Activated naive CD8-positive, alpha-beta T cell treated with anti-CD3 and anti-CD28 coated beads, Interleukin-2, amount 50 U/mL, for 16 hours (primary cell): ENCODE results near the gene SIRT1.
"Not testable (repeated sequence)": the region's sequence is repeated elsewhere in the genome, so short reads cannot be mapped to it uniquely, and the experiment has no call there.

Experiments used
- DNase-seq: peaks from one replicate; pipeline ENCODE4 v3.0.0-alpha.2; 2020; ENCODE audit warnings: low read depth, low spot score

Gene SIRT1

DNA sequence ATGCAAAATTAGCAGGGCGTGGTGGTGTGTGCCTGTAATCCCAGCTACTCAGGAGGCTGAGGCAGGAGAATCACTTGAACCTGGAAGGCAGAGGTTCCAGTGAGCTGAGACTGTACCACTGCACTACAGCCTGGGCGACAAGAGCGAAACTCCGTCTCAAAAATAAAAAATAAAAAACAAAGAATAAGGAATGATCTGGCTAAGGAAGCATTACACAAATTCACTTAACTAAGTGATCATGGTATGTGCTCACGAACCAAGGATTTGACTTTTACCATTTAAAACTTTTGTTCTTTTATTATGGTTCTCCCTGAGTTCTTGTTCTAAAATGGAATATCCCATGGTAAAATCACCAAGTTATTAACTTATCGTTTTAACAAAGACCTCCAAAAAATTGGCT is 71.2 kb downstream of the SIRT1 start:
- DNase-seq, result no peak

DNA sequence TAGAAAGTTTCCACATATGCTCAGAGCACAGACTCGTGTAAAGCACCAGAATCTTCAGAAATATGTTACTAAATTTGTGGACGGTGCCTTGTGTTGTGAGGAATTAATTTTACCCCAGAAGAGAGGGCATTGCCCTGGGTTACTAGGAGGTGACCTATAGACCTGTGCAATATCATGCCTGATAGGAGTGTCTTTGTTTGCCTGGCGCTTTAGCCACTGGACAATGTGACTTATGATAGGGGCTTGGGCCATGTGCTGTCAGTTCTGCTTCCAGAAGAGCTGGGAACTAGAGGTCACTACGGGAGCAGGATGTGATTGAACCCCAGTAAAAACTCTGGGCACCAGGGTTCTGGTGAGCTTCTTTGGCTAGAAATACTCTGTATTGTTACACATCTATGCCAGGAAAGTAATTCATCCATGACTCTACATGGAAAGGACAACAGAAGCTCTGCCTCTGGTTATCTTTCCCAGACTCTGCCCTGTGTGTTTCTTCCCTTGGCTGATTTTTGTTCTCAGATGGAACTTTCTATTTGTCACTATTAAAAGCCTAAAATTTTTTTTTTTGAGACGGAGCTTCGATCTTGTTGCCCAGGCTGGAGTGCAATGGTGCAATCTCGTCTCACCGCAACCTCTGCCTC is 75.5 kb downstream of the SIRT1 start:
- no peak for DNase-seq

DNA sequence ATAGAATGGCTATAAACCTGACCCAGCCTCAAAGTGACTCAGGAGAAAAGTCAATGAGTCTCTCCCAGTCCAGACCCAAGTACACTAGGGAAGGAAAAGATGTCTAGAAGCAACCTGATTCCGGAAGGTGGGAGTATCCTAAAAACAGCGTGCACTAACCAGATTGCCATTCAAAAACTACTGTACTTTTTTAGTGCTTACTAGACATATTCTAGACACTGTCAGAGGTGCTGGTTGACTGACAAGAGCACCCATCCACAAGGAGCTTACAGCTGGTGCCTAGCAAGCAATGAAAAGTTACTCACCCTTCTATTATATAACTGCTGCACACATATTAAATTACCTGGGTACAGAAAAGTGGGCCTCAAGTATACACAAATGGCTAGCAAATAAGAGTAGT is 81.0 kb downstream of the SIRT1 start:
- no peak for DNase-seq

DNA sequence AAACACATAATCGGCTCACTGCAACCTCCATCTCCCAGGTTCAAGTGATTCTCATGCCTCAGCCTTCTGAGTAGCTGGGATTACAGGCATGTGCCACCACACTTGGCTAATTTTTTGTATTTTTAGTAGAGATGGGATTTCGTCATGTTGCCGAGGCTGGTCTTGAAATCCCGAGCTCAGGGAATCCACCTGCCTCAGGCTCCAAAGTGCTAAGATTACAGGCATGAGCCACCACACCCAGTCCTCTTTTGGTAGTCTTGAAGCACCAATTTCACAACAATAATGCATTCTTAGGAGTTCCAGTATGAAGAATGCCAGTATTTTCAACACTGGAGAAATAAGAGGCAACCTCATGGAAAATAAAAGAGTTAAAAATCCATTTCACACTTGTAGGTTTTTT is 81.6 kb downstream of the SIRT1 start:
- DNase-seq, result not testable (repeated sequence)
